A204.1 (cell line): Measurements from ENCODE around the gene SLC16A9.
"Not testable (repeated sequence)": the region's sequence is repeated elsewhere in the genome, so short reads cannot be mapped to it uniquely, and the experiment has no call there.

Source experiments
- FAIRE-seq: peaks from 2 replicates; lab custom pipeline; 2012; peaks lifted over from hg19 to GRCh38; lab: Jason Lieb, UNC

SLC16A9 gene

DNA sequence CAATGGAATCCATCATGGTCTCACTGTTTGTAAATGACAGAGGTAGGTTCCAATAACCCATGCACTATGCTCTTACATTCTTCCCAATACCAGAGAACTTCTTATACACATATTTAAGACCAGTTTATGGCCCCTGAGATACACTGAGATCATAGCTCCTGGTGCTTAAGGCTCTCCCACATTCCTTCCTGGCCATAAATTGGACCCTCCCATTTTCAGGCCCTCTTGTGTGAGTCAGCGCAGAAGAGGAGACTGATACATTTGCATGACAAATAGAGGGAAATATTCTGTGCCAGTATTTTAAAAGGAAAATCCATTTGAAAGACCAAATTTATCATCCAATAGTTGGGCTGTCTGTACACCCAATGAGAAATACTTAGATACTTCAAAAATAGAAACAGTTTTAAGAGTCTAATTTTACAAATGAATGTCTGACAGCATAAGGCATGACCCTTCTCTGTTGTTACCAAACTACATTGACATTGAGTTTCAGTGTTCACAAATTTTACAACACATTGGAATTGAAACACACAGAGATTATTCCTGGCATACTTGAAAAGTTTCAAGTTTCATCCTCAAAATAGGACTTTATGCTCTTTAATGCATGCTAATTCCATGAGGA lies 35.3 kb downstream of the SLC16A9 start:
- no peak for FAIRE-seq

DNA sequence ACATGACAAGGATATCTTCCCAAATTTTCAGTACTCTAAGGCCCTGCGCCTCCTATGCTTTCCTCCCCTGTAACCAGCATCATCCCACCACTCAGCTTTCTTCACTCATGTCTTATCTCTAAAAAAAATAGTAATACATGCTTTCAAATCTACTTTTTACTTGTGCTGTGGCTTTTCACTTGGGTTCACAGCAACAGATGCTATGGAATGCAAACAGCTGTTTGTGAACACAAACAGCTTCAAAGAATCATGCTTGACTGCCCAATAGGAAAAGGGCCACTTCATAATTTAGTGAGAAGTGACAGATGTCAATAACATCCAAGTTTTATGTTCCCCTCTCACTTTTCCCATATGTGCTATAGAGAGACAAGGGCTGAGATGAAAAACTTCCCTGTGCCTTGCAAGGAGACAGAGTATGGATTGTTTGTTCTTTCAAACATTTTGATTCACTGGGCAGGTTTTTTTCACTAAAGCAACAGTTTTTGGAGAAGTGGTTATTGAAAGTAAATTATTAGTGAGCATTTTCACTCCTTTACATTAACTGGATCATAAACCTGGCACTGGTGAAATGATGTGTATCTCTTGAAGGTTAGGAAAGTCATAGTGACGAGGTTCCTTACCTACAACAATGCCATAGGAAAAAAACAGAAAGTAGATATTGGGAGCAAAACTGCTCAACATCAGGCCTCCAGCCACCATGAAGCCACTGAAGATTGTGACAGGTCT lies 37.3 kb downstream of the SLC16A9 start:
- FAIRE-seq: no peak

DNA sequence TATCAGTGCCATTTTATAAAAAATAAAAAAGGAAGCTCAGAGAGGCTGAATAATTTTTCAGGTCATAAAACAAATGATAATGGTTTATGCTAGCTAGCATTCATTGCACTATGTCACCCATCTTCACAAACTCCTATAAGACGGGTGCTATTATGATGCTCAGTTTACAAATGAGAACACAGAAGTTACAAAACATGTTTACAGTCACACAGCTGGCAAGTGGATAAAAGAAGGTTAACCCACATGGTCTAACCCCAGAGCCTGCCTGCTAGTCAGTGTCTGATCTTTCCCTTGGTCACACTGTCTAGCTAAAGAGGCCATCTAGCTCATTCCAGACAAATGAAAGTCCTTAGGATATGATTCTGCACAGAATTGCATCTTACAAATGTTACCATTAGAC lies 39.4 kb downstream of the SLC16A9 start:
- FAIRE-seq: no peak

DNA sequence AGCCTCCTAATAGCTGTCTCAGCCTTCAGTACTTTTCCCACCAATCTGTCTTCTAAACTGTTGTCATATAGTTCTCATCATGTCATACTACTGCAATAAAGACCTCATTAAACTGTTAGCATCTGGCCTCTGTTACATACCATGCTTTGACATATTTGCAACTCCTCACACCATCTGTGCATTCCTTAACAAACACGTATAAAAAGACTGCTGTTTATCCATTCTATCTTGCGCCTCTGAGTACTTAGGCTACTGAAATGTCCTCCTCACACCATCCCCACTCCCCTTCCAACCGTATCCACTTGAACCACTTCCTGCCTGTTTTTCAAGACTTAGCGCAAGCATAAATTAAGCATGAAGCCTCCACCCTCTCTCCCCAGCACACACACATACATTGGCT lies 41.6 kb downstream of the SLC16A9 start:
- FAIRE-seq: no peak

DNA sequence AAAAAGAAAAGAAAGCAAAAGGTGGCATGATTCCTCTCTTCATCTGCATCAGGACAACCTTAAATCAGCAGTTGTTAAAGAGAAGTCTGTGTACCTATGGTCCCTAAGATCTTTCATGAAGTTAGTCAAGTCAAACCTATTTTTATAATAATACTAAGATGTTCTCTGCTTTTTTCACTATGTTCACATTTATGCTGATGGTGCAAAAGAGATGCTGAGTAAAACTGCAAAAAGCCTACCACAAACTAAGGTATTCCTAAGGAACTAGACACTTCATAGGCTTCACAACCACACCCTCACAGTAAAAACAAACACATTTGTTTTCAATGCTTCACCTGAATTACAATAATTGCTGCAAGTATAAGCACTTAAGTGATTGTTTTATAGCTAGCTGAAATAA lies 43.3 kb downstream of the SLC16A9 start:
- no peak for FAIRE-seq

DNA sequence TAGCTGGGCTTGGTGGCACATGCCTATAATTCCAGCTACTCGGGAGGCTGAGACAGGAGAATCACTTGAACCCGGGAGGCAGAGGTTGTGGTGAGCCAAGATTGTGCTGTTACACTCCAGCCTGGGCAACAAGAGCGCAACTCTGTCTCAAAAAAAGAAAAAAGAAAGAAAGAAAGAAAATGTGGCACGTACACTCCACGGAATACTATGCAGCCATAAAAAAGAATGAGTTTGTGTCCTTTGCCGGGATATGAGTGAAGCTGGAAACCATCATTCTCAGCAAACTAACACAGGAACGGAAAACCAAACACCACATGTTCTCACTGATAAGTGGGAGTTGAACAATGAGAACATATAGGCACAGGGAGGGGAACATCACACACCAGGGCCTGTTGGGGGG lies 46.4 kb downstream of the SLC16A9 start:
- FAIRE-seq: not testable (repeated sequence)

DNA sequence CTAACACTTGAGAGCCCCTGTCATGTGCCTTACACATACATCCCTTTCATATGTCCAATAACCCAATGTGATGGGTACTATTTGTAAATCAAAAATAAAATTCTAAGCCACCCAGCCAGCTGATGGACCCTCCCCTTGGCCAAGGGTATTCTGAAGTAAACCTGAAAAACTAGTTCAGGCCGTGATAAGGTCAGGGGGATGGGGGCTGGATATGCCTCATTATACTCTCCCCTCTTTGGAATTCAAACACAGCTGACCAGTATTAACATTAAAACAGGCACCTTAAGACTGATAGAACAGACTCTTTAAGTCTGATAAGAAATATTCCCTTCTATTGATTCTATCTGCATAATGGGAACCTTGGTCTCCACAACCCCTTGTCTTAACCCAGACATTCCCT lies 51.9 kb downstream of the SLC16A9 start:
- FAIRE-seq: no peak

DNA sequence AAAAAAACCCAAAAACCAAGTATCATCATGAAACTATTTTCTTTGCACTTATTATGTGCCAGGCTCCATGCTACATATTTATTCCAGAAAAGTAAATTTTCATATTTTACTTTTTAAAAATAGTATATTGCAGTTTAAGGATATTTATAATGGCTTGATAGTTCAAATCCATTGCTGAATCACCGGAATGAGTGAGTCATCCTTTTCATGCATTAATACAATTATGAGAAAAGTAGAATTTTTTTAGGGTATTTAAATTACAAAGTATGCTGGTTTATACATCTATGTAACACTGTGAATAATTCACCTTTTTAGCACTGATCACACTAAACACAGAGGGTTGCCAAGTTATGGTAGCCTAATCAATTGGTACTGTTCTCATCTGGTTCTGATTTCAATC lies 54.3 kb downstream of the SLC16A9 start:
- no peak for FAIRE-seq

DNA sequence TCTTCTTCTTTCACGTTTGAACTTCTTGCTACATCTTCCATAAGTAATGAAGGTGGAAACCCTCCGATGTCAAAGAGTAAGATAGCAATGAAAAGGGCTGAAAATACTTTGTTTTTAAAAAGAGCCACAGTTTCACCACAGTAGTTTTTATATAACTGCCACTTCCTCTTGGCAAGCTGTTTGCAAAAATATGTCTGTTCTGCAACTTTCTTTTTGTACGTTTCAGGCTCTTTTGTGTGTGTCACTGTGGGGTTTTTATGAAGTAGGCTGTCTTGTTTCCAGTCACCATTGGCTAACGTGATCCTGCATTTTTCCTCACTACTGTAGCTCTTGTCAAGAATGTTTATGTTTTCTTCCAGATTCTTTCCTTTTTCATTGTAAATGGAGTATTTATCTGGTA lies 55.6 kb downstream of the SLC16A9 start:
- FAIRE-seq: no peak

DNA sequence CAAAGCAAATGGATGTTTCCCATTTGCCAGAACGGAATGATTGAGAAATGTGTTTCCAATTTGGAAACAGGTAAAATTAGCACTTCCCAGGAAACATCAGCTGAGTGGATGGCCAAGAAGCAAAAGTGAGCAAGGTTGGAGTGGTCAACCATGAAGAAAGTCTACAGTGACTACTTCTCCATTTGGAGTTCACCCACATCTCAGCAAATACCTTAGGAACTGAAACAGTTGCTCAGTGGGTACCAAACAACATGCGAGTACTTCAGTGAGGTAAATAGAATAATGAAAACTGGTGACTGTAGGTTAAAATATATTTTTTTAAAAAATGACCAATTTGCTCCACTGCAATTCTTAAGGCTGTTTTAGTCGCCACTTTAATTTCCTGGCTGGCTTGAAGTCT lies 57.7 kb downstream of the SLC16A9 start:
- FAIRE-seq: no peak

DNA sequence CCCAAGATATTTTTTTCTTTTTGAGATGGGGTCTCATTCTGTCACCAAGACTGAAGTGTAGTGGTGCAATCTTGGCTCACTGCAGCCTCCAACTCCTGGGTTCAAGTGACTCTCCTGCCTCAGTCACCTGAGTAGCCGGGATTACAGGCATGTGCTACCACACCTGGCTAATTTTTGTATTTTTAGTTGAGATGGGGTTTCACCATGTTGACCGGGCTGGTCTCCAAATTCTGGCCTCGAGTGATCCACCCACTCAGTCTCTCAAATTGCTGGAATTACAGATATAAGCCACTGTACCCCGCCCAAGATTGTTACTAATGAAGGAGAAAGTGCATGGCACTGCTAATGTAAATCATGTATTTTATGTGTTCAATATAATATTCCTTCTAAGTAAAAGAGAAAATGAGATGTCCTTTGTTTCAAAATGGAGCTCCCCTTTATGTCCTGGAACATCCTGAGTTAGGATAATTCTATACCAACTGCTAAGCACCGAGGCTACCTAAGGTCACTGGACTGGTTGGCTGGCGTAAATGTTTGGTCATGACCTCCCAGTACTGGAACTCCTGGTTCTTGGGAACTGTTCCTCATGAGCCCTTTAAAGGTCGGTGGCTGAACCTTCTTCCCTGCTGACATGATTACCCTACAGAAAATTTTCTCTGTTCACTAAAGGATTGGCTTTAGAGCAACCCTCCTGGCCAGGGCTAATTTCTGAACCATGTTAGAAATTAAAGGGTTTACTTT lies 59.9 kb downstream of the SLC16A9 start:
- no peak for FAIRE-seq

DNA sequence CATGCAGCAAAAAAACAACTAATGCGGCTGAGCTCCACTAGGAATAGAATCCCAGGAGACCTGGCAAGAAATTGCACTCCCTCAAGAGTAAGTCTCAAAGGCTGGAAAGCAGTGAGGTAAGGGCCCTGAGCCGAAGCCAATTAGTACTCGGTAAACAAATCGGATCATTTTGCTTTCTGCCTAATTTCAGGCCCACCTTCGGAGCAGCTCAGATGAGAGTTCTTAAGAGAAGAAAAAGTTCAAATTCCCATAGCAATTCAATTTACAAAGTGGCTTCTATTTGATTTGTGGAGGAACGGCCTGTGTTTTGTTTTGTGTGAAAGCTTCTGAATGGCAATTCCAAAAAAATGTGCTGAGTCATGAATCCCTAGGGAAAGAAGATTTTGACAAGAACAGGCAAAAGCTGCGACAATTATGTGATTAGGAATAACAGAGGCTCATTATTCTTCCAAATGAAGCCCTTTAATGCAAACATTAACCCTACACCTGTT lies 60.9 kb downstream of the SLC16A9 start:
- FAIRE-seq: no peak

DNA sequence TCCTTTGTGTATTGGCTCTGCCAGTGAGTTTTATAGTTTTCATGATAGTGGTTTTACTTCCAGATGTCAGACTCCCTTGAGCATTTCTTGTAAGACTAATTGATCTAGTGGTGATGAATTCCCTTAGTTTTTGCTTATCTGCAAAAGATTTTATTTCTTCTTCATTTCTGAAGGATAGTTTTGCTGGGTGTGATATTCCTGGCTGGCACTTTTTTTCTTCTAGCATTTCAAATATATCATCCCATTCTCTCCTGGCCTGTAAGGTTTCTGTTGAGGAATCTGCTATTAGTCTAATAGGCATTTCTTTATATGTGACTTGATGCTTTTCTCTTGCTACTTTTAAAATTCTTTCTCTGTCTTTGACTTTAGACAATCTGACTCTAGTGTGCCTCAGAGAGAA lies 64.8 kb downstream of the SLC16A9 start:
- no peak for FAIRE-seq

DNA sequence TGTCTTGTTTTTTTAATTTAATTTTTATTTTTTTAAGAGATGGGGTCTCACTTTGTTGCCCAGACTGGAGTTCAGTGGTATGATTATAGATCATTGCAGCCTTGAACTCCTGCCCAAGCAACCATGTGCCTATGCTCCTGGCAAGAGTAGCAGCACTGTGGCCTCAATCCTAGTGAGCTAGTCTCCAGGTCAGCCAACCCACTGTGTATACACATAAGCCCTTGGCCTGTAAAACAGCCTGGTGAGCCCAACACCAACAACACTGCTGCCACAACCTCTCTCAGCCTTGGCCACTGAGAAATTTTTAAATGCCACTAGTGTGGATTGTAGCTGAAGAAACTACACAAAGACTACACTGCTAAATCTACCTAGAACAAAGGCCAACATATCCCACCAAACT lies 68.0 kb downstream of the SLC16A9 start:
- FAIRE-seq: not testable (repeated sequence)

DNA sequence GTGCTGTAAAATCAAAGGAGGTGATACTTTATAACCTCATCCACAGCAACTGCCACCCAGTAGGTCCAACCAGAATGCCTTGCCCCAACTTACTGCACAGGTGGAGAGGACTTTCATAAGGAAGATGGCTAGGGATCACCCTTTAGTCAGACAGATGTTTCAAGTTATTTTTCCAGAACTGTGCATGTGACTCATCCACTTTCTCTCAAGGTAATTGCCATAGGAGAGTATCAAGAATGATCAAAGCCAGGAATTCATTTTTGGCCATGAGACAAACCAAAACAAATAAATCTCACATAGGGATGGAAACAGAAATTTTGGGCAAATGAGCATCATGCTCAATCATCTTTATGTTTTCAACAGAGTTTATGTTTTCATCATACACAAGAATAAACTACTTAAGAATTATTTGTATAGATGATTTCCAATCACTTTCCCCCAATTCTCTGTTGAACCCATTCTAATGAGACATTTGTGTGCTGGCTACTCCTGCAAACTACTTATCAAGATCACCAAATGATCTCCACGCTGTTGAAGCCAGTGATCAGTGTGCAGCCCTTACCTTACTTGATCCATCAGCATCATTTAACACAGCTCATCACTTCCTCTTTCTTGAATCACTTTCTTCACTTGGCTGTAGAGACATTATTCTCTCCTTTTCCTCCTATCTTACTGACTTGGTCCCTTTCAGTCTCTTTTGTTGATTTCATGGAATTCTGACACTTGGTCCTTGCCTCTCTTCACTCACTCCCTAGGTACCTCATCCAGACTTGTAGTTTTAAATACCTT lies 74.0 kb downstream of the SLC16A9 start:
- FAIRE-seq: no peak

DNA sequence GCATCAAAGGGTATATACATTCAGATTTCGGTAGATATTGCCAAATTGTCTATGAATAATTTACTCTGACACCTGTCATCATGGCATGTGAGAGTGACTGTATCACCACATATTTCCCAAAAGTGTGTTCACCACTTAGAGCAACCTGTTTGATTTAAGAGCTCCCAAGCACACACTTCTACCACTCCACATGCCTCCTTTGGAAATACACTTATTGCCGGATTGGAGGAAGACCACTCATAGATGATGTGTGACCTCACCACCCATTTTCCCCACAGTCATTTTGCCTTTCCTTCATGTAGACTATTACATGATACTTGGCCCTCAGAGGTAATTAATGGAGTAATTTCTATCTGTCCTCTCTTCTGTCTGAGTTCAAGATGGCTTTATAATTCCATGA lies 75.5 kb downstream of the SLC16A9 start:
- no peak for FAIRE-seq

DNA sequence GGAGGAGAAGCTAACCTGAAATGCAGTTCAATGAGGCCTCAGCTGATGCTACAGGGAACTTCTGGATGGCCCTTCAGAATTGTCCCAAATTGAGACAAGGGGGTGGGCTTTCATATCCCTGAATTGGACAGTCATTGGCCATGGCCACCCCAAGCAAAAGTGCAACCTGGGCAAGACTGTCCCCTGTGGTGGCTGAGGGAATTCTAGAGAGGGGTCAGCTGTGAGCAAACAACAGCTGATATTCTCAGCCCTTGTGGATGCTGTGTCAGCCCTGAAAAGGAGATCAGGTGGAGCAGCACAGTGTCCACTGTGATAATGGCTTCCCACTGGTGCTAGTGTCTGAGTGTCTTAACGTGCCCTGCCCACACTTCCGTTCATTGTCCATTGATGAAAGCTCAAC lies 76.6 kb downstream of the SLC16A9 start:
- FAIRE-seq: no peak

DNA sequence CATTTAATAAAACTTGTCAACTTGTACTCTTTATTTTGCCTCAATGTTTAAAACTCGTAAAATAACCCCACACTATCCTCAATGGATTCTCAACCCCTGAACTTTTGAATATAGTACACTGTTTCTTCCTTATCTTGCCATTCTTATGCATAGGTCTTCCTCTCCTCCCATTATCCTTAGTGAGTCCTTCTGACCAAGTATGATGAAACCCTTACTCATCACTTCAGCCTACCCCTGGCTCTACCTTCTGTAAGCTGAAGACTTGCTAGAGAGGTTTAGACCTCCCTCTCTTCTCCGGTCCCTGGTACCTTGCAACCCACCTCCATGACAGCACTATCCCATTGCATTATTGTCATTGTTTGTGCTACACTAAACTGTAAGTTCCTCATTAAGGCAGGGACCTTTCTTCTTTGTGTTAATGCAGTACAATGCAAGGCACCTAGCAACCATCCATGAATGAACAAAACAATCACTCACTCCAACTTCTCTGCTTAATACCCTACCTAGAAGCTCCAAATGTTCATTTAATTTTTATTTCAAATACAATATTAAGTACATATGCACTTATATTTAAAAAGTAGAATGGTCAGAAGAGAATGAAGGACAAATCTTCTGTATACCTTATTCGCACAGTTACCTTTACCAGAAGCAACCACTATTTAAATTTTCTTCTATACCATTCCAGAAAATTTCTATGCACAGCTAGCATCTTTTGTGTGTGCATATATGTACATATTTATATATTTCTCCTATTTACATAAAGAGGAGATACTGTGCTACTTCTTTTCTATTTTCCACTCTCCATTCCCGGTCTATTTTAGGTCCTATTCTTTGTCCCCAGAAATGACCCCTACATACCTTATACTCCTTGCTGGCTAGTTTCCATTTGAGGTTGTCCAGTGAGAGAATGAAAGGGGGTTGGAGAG lies 77.5 kb downstream of the SLC16A9 start:
- no peak for FAIRE-seq

DNA sequence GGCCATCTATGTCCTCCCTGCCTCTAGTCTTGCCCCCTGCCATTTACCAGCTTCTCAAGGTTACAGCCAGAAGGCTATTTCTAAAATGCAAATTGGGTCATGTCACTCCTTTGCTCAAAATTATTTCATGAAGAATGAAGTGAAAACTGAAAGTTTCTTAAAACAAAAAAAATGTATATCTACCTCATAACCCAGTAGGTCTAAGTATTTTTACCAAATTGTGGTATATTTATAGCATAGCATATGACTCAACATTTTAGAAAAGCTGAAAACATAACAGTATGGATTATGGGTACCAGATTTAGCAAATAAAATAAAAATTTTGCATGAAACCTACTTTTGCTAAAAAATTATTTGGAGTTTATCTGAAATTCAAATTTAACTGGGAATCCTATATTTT lies 78.4 kb downstream of the SLC16A9 start:
- FAIRE-seq: no peak

DNA sequence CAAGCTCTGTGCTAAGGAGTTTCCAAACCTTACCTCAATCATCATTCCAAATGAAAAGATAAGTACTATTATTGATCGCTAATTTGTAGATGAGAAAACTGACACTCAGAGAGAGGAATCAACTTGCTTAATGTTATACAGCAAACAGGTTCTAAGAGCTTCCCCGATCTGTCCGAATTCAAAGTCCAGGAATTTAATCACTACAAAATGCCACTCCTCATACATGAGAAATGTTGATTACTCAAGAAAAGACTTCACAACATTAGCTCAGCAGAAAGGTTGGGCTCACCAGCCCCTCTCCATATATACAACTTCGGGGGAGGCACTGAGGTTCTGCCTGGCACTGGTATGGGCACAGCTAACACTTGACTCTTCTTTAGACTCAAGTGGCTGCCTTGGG lies 80.7 kb downstream of the SLC16A9 start:
- no peak for FAIRE-seq

DNA sequence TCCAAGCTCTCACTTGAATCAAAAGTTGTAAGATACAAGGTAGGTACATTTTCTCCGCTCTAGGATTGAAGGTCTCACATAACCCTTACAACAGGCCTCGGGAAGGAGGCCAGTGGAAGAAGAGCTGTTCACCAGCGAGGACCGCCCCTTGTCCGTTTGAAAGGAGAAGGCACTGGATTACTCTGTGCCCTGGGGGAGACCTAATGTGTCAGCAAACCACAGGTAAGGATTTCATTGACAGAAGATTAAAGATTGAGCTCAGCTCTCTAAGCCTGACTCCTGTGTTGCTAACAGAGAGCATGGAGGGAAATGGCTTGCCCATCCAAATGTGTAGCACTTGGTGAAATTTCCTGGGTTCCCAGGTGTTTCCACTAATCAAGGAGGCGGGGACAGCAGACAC lies 81.2 kb downstream of the SLC16A9 start:
- FAIRE-seq: no peak
